ENCODE data around the gene GPHB5.

DNA sequence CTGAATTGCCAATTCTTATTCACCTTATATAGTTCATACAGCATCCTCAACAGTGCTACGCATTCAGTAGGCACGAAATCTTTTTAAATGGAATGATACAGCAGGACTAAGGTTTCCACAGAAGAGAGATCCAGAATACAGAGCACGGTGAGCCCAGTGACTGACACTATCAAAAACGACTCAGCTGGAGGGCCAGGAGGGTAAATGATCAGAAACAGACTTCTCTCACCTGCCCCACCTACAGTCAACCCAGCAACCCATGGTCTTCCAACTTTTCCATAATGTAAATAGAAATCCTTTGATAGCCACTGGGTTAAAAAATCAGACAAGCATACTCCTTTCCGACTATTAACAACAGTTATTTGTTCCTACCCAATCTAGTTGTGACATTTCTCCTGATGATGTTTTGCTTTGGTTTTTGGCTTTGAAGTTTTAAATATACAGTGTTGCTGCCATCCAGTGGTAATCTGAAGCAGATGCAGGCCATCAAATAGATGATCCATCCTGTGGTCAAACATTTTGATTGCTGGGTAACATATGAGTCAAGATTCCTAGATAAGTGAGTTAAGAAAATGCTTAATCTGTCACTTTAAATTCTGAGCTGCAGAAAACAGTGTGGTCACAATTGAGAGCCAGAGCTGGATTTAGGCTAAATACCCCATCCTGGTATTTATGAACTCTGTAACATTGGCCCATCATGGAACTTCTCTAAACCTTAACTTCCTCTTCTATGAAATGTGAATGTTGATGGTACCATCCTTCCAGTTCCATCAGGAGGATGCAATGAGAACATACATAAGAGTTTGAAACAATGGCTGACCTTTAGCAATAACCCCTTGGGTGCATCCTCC lies 42.0 kb downstream of the GPHB5 start:
- TF ChIP-seq POLR2AphosphoS5 (IDR thresholded peaks at IDR 0.05; ENCODE audit: borderline replicate concordance, low read depth, low read length) (no peak), FOXP2 (optimal IDR thresholded peaks at IDR 0.05; ENCODE audit: control extremely low read depth, extremely low read length, insufficient read depth) (no peak)
